HepG2 (cell line): ENCODE results near the gene EFCAB14. TPM values are rescaled to one million over a fixed set of nuclear protein-coding genes. Genes with fewer than 3 reads are reported as not detected.

Experiments used
- AFF4 ChIP-seq: sonication (generic); formaldehyde crosslinking; IDR thresholded peaks from 2 replicates; pipeline ENCODE4 v1.4.0; 2020; ENCODE audit warnings: missing genetic modification reagents
- CENPX ChIP-seq: sonication (generic); formaldehyde crosslinking; IDR thresholded peaks from 2 replicates; pipeline ENCODE4 v1.9.0; 2021; ENCODE audit warnings: mild to moderate bottlenecking, missing genetic modification reagents, moderate library complexity
- FOSL1 ChIP-seq: sonication (generic); formaldehyde crosslinking; IDR thresholded peaks from 2 replicates; pipeline ENCODE4 v1.9.0; 2021; ENCODE audit warnings: missing genetic modification reagents, borderline replicate concordance
- JUND ChIP-seq: sonication (generic); formaldehyde crosslinking; IDR thresholded peaks from 2 replicates; pipeline ENCODE4 v1.8.0; 2022; ENCODE audit warnings: mild to moderate bottlenecking, missing genetic modification reagents
- SETDB1 ChIP-seq: sonication (generic); formaldehyde crosslinking; IDR thresholded peaks from 2 replicates; pipeline ENCODE4 v1.5.1; 2020; ENCODE audit warnings: missing genetic modification reagents, mild to moderate bottlenecking, borderline replicate concordance
- SIN3A ChIP-seq: IDR thresholded peaks from 2 replicates; pipeline ENCODE4 v1.6.1; 2011; ENCODE audit warnings: low read depth, mild to moderate bottlenecking, control low read depth, low read length, borderline replicate concordance
- SRY ChIP-seq: sonication (generic); formaldehyde crosslinking; IDR thresholded peaks from 2 replicates; pipeline ENCODE4 v1.8.0; 2022; ENCODE audit warnings: mild to moderate bottlenecking, missing genetic modification reagents
- ZBTB39 ChIP-seq: sonication (generic); formaldehyde crosslinking; IDR thresholded peaks from 2 replicates; pipeline ENCODE4 v1.5.0; 2020; ENCODE audit warnings: missing genetic modification reagents
- ZNF629 ChIP-seq: sonication (generic); formaldehyde crosslinking; conservative IDR thresholded peaks from 2 replicates; pipeline ENCODE4 v1.5.0; 2020; ENCODE audit warnings: missing genetic modification reagents
- ZNF646 ChIP-seq: sonication (generic); formaldehyde crosslinking; IDR thresholded peaks from 2 replicates; pipeline ENCODE4 v1.9.0; 2021; ENCODE audit warnings: mild to moderate bottlenecking, missing genetic modification reagents
- ZNF746 ChIP-seq: sonication (generic); formaldehyde crosslinking; IDR thresholded peaks from 2 replicates; pipeline ENCODE4 v1.8.0; 2022; ENCODE audit warnings: mild to moderate bottlenecking, missing genetic modification reagents
- ZNF770 ChIP-seq: sonication (generic); formaldehyde crosslinking; IDR thresholded peaks from 2 replicates; pipeline ENCODE4 v1.5.0; 2020; ENCODE audit warnings: mild to moderate bottlenecking, missing genetic modification reagents
- ZSCAN30 ChIP-seq: sonication (generic); formaldehyde crosslinking; IDR thresholded peaks from 2 replicates; pipeline ENCODE4 v1.5.0; 2020; ENCODE audit warnings: mild to moderate bottlenecking, missing genetic modification reagents
- polyA plus RNA-seq, 8 experiments: library from polyadenylated mRNA; depleted of rRNA in 3 of 8; stranded (reverse) in 7 of 8; unstranded in 1 of 8; fragments of >200 nt; fragmentation: Illumina TruSeq in 4 of 8; extraction: Trizol in 4 of 8; gene quantifications; 2 replicates each; pipeline versions ENCODE4 v1.2.1 to v1.2.3, GENCODE V29; 2011 to 2016; ENCODE audit warnings: low read depth in 4 of 8, missing spikeins in 1 of 8, mixed read lengths in 1 of 8; ENCODE audit not compliant: insufficient read depth in 1 of 8
- total RNA-seq, 5 experiments: library from RNA; depleted of rRNA; stranded (reverse); fragments of >200 nt; fragmentation: Illumina TruSeq; extraction: Trizol; gene quantifications; 2 replicates each; pipeline ENCODE4 v1.2.3, GENCODE V29; 2016; ENCODE audit warnings: low read depth in 1 of 5

The EFCAB14 gene
- total and polyA plus RNA-seq, 2 of the 13 experiments (the other 11 are each of a cell fraction or from before 2014, with no cell fraction given), result 13.4 to 17.9 TPM

GRCh38 chr1:46718727-46719622, at the start of gene EFCAB14 (continued):
- TF ChIP-seq ZBTB39 (CRISPR knock-in tag) (peak; percentile 35; the same call in 1 of the 2 replicates), ZNF770 (CRISPR knock-in tag) (no peak), SRY (CRISPR knock-in tag) (no peak), SETDB1 (CRISPR knock-in tag) (no peak), AFF4 (no peak), ZNF746 (CRISPR knock-in tag) (0 out of 2 replicates have a peak, but pooled peaks have one; percentile 27), ZNF646 (CRISPR knock-in tag) (no peak), ZNF629 (CRISPR knock-in tag) (0 out of 2 replicates have a peak, but pooled peaks have one; percentile 10), FOSL1 (no peak), CENPX (no peak), SIN3A (no peak), JUND (CRISPR knock-in tag) (0 out of 2 replicates have a peak, but pooled peaks have one; percentile 13), ZSCAN30 (CRISPR knock-in tag) (no peak)
